Measurements from ENCODE around the gene FOXD4L6. TPM values are rescaled to one million over a fixed set of nuclear protein-coding genes. Genes with fewer than 3 reads are reported as not detected.
"Not testable (repeated sequence)": the region's sequence is repeated elsewhere in the genome, so short reads cannot be mapped to it uniquely, and the experiment has no call there.

Gene FOXD4L6
- polyA plus RNA-seq (2012; ENCODE audit: insufficient read depth, insufficient read length, low read depth), result 0.29 TPM

- not testable (repeated sequence) for H3K4me3 ChIP-seq (ENCODE audit: low read depth, low read length); DNase-seq; H3K9me3 ChIP-seq; H3K4me1 ChIP-seq; H3K27me3 ChIP-seq; H3K36me3 ChIP-seq
Measured at GRCh38 chr9:41128581-41128980, at the start of gene FOXD4L6. Gene FOXD4L6, minus strand, starts transcription at chr9:41128681. Its CDS starts 298 bp downstream, at chr9:41128383.

- H3K4me3 ChIP-seq (ENCODE audit: low read depth, low read length); DNase-seq; H3K4me1 ChIP-seq; H3K36me3 ChIP-seq; H3K27me3 ChIP-seq; H3K9me3 ChIP-seq: not testable (repeated sequence)
Measured at GRCh38 chr9:41174994-41175393, 46.5 kb upstream of the FOXD4L6 start.

GRCh38 chr9:41150116-41150515 is 21.6 kb upstream of the FOXD4L6 start:
- DNase-seq; H3K4me3 ChIP-seq (ENCODE audit: low read depth, low read length); H3K4me1 ChIP-seq; H3K36me3 ChIP-seq; H3K9me3 ChIP-seq; H3K27me3 ChIP-seq: not testable (repeated sequence)

- DNase-seq, H3K4me1 ChIP-seq: not testable (repeated sequence)
Measured at GRCh38 chr9:41141878-41142277, 13.4 kb upstream of the FOXD4L6 start.

GRCh38 chr9:41126746-41127446 is 1.6 kb downstream of the FOXD4L6 start:
- not testable (repeated sequence) for DNase-seq; H3K4me3 ChIP-seq (ENCODE audit: low read depth, low read length); H3K27me3 ChIP-seq; H3K36me3 ChIP-seq; H3K9me3 ChIP-seq; H3K4me1 ChIP-seq

More at GRCh38 chr9:41141878-41142277, 13.4 kb upstream of the FOXD4L6 start:
- not testable (repeated sequence) for H3K4me3 ChIP-seq (ENCODE audit: low read depth, low read length); H3K27me3 ChIP-seq; H3K36me3 ChIP-seq; H3K9me3 ChIP-seq

- H3K4me3 ChIP-seq (ENCODE audit: low read depth, low read length); DNase-seq; H3K27me3 ChIP-seq; H3K9me3 ChIP-seq; H3K36me3 ChIP-seq; H3K4me1 ChIP-seq: not testable (repeated sequence)
Measured at GRCh38 chr9:41125936-41126335, 2.5 kb downstream of the FOXD4L6 start.

- not testable (repeated sequence) for H3K4me3 ChIP-seq (ENCODE audit: low read depth, low read length); H3K9me3 ChIP-seq; H3K27me3 ChIP-seq; H3K36me3 ChIP-seq; DNase-seq; H3K4me1 ChIP-seq
Measured at GRCh38 chr9:41125109-41125658, 3.3 kb downstream of the FOXD4L6 start.

GRCh38 chr9:41124250-41125108 is 4.0 kb downstream of the FOXD4L6 start:
- not testable (repeated sequence) for H3K4me3 ChIP-seq (ENCODE audit: low read depth, low read length); H3K27me3 ChIP-seq; H3K9me3 ChIP-seq; H3K36me3 ChIP-seq; H3K4me1 ChIP-seq; DNase-seq

- H3K27me3 ChIP-seq; H3K36me3 ChIP-seq; H3K4me1 ChIP-seq; H3K9me3 ChIP-seq; H3K4me3 ChIP-seq (ENCODE audit: low read depth, low read length); DNase-seq: not testable (repeated sequence)
Measured at GRCh38 chr9:41123812-41124211, 4.7 kb downstream of the FOXD4L6 start.

GRCh38 chr9:41123396-41123795 is 5.1 kb downstream of the FOXD4L6 start:
- not testable (repeated sequence) for H3K4me1 ChIP-seq; H3K36me3 ChIP-seq; H3K4me3 ChIP-seq (ENCODE audit: low read depth, low read length); DNase-seq; H3K27me3 ChIP-seq; H3K9me3 ChIP-seq

- H3K4me3 ChIP-seq (ENCODE audit: low read depth, low read length); H3K4me1 ChIP-seq: not testable (repeated sequence)
Measured at GRCh38 chr9:41120696-41121095, 7.8 kb downstream of the FOXD4L6 start.

GRCh38 chr9:41119719-41120118 is 8.8 kb downstream of the FOXD4L6 start:
- not testable (repeated sequence) for H3K4me3 ChIP-seq (ENCODE audit: low read depth, low read length); H3K4me1 ChIP-seq; H3K36me3 ChIP-seq; DNase-seq; H3K27me3 ChIP-seq; H3K9me3 ChIP-seq

More at GRCh38 chr9:41120696-41121095, 7.8 kb downstream of the FOXD4L6 start:
- H3K27me3 ChIP-seq, DNase-seq, H3K9me3 ChIP-seq, H3K36me3 ChIP-seq: not testable (repeated sequence)

- not testable (repeated sequence) for H3K36me3 ChIP-seq; DNase-seq; H3K4me3 ChIP-seq (ENCODE audit: low read depth, low read length)
Measured at GRCh38 chr9:41119311-41119710, 9.2 kb downstream of the FOXD4L6 start.

GRCh38 chr9:41113348-41113747 is 15.1 kb downstream of the FOXD4L6 start:
- not testable (repeated sequence) for H3K9me3 ChIP-seq; H3K4me1 ChIP-seq; H3K36me3 ChIP-seq; H3K27me3 ChIP-seq; DNase-seq; H3K4me3 ChIP-seq (ENCODE audit: low read depth, low read length)

More at GRCh38 chr9:41119311-41119710, 9.2 kb downstream of the FOXD4L6 start:
- not testable (repeated sequence) for H3K9me3 ChIP-seq, H3K27me3 ChIP-seq, H3K4me1 ChIP-seq

GRCh38 chr9:41111414-41111813 is 17.1 kb downstream of the FOXD4L6 start:
- not testable (repeated sequence) for DNase-seq; H3K4me1 ChIP-seq; H3K4me3 ChIP-seq (ENCODE audit: low read depth, low read length); H3K9me3 ChIP-seq; H3K27me3 ChIP-seq; H3K36me3 ChIP-seq

- H3K4me3 ChIP-seq (ENCODE audit: low read depth, low read length); DNase-seq; H3K36me3 ChIP-seq; H3K9me3 ChIP-seq; H3K27me3 ChIP-seq; H3K4me1 ChIP-seq: not testable (repeated sequence)
Measured at GRCh38 chr9:41110913-41111312, 17.6 kb downstream of the FOXD4L6 start.
